ENCODE data around the gene SNAPC2.
"Not testable (repeated sequence)": the region's sequence is repeated elsewhere in the genome, so short reads cannot be mapped to it uniquely, and the experiment has no call there.

Gene SNAPC2

DNA sequence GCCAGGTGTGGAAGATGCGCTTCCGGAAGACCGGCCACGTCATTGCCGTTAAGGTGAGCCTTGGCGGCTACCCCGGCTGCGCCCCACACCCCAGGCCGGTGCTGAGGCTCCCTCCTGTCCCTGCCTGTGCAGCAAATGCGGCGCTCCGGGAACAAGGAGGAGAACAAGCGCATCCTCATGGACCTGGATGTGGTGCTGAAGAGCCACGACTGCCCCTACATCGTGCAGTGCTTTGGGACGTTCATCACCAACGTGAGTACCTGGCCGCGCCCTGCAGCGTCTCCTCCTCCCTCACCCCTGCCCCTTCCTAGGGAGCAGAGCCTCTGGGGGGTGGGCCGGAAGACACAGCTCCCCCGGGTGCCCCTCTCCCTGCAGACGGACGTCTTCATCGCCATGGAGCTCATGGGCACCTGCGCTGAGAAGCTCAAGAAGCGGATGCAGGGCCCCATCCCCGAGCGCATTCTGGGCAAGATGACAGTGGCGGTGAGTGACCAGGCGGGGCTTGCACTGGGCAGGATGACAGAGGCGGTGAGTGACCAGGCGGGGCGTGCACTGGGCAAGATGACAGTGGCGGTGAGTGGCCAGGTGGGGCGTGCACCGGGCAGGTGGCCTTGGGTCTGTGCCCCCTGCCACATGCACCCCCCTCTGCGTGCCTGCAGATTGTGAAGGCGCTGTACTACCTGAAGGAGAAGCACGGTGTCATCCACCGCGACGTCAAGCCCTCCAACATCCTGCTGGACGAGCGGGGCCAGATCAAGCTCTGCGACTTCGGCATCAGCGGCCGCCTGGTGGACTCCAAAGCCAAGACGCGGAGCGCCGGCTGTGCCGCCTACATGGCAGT lies 9.6 kb upstream of the SNAPC2 start:
- no peak for DNase-seq

GRCh38 chr19:7911508-7912143 lies 8.5 kb upstream of the SNAPC2 start:
- no peak for DNase-seq

DNA sequence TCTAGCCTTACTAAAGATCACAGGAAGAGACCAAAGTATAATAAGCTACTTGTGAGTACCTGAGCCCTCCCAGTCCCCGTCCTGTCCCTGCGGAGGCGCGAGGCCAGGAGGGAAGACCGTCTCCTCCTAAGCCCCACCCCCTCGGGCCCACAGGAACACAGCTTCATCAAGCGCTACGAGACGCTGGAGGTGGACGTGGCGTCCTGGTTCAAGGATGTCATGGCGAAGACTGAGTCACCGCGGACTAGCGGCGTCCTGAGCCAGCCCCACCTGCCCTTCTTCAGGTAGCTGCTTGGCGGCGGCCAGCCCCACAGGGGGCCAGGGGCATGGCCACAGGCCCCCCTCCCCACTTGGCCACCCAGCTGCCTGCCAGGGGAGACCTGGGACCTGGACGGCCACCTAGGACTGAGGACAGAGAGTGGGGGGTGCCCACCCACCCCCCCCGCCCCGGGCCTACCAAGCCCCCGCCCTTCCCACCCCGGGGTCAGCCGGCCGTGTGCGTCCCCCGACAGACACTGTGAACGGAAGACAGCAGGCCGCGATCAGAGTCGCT lies 7.9 kb upstream of the SNAPC2 start:
- DNase-seq = no peak

DNA sequence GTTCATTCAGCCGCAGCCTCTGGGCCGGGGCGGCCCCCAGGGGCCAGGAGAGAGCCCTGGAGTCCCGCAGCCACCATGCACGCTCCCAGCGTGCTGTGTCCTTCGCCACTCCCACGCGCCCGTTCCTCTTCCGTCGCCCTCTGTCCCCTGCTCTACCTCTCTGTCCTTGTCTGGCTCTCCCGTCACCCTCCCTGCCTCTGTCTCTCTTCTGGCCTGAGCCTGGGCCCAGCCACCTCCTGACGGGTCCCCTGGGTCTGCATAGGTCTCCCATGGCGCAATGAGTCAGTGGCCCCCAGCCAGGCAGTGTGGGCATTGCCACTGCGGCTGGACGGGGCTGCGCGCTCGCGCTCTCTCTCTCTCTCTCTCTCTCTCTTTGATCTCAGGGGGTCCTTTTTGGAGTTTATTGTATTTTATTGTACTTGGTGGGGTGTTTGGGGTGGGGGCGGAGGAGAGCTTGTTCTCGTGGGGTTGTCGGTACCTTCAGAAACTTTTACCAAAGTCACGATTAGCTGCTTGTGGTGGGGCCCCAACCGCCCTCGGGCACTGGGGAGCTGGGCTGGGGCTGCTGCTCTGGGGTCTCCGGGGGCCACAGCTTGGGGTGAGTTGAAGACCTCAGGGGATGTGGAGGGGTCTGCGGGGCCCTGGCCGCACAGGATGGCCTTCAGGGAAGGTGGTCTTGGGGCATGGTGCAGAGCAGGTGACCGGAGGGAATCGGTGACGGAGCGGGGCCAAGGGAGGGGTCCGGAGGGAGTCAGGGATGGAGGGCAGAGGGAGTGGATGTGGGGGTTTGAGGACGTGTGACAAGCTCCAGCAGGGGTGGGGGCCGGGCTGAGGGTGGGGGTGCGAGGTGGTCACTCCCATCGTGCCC lies 7.2 kb upstream of the SNAPC2 start:
- no peak for DNase-seq

- no peak for DNase-seq
These were observed 6.5 kb upstream of the SNAPC2 start for GRCh38 chr19:7913652-7914051.

DNA sequence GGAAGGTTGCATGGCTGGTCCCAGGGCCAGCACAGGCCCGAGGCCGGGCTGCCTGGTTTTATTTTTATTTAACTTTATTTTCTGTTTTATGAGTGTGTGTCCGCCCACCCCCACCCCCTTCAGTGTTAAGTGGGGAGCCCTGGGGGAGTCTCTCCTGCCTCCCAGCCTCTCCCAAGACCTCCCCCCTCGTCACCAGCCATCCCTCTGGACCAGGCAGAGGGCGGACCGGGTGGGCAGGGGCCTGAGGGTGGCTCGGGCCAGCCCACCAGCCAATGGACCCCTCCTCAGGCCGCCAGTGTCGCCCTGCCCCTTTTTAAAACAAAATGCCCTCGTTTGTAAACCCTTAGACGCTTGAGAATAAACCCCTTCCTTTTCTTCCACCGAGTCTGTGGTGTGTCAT lies 6.0 kb upstream of the SNAPC2 start:
- DNase-seq = no peak

GRCh38 chr19:7914598-7915045 lies 5.5 kb upstream of the SNAPC2 start, which contains the start of gene TGFBR3L:
TSS of gene TGFBR3L (plus strand) at chr19:7914830.
- no peak for DNase-seq

DNA sequence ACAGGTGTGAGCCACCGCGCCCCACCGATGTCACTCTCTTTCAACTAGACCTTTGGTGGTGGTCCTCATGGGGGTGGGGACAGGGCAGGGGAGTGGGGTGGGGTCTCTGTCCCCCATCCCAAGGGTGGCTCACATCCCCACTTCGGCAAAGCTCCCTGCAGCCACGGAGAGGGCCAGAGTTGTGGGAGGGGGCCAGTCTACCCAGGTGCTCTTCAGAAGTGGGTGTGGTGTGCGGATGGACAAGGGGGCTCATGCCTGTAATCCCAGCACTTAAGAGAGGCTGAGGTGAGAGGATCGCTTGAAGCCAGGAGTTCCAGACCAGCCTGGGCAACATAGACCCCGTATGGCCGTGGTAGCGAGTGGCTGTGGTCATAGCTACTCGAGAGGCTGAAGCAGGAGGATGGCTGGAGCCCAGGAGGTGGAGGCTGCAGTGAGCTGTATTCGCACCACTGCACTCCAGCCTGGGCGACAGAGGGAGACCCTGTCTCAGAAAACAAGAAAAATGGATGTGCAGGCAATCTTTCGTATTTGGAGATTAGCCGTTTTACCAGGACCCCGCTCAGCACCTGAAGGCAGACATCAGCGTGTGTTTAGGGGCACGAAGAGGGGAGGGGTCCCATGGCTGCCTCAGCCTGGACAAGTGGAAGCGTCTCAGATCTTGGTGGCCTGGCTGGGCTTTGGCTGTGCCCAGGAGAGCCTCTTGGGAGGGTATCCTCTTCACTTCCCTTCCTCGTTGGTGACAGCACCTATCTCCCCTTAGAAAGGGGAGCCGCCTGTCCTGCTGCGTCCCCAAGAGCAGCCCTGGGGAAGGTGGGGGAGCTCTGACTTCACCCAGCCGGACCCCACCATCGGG lies 4.7 kb upstream of the SNAPC2 start:
- no peak for DNase-seq

DNA sequence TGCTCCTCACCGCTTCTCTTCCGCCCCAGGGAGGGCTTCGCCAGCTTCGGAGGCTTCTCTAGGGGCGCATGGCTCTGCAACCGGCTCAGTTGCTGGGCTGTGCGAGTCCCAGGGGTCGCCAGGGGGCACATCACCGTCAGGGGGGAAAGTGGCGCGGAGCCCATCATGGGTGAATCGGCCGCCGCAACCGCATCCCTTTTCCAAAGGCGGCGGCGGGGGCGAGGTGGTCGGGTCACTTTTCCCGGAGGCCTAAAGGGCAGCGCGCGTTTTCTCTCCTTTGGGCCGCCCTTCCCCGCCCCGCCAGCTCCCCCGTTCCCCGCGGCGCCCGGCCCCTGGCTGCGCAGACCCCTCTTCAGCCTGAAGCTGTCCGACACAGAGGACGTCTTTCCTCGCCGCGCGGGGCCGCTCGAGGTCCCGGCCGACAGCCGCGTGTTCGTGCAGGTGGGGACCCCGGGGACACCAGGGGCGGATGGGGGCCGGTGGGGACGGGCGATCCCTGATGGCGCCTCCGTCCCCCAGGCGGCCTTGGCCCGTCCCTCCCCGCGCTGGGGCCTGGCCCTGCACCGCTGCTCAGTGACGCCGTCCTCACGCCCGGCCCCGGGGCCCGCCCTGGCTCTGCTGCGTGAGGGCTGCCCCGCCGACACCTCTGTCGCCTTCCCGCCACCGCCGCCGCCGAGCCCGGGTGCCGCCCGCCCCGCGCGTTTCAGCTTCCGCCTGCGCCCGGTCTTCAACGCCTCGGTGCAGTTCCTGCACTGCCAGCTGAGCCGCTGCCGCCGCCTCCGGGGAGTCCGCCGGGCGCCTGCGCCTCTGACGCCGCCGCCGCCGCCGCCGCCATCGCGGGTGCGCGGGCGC lies 3.8 kb upstream of the SNAPC2 start:
- no peak for DNase-seq

GRCh38 chr19:7916955-7917266 lies 3.2 kb upstream of the SNAPC2 start:
- no peak for DNase-seq

DNA sequence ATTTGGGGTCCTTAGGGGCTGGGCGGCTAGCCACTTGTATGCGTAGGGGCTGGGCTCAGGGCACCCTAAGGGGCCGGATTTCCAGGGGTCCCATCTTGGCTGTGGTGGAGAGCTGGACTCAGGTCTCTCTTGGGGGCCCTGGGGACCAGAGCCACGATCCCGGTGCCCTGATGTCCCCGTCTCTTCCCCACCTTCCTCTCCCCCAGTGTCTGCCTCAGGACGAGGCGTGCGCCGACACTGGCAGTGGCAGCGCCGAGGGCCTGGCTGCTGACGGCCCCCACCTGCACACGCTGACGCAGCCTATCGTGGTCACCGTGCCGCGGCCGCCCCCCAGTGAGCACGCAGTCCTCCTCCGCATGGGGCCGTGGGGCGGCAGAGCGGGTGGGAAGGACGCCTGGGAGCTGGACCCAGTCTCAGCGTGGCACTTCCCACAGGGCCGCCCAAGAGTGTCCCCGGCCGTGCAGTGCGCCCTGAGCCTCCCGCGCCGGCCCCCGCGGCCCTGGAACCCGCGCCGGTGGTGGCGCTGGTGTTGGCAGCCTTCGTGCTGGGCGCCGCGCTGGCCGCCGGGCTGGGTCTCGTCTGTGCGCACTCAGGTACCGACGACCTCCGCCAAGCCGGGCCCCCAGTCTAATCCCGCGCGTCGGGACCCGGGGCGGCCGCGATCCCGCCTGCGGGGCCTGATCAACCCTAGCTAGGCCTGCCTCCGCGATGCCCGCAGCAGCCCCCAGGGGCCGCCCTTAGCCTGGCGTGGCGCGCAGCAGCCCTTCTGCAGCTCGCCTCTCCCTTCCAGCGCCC lies 2.7 kb upstream of the SNAPC2 start:
- DNase-seq = peak; percentile 36

GRCh38 chr19:7918062-7918614 lies 2.0 kb upstream of the SNAPC2 start:
- not testable (repeated sequence) for DNase-seq

GRCh38 chr19:7918615-7919421 lies 1.3 kb upstream of the SNAPC2 start:
- no peak for DNase-seq

- DNase-seq = peak; percentile 95
These were observed 572 bp downstream of the SNAPC2 start for GRCh38 chr19:7920519-7921301.

DNA sequence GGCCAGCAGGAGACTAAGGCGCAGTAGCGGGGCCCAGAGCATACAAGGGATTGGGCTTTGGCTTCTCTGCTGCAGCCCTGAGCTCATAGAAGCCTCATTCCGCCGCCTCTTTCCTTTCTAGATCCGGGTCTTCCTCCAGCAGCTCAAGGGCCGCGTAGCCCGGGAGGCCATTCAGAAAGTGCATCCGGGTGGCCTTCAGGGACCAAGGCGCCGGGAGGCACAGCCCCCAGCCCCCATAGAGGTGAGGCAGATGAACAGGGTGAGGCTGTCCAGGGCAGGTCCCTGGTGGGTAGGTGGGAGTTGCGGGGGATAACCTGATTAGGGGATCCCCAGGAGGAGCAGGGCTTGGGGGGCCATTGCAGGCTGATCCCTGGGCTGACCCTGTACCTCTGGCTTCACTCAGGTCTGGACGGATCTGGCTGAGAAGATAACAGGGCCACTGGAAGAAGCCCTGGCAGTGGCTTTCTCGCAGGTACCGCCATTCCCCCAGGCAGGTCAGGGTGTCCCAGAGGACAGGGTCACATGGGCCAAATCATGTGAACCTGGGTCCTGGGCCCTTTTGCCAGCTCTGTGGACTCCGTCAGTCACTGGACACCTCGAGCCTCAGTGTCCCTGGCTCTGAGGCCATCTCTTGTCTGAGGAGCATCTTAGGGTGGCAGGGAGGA lies 1.3 kb downstream of the SNAPC2 start:
- DNase-seq = no peak

GRCh38 chr19:7921967-7922835 lies 2.1 kb downstream of the SNAPC2 start:
- DNase-seq = no peak

- no peak for DNase-seq
These were observed 2.7 kb downstream of the SNAPC2 start for GRCh38 chr19:7922836-7923195.

Measured in fibroblast of upper back skin (primary cell).